Mucosa of rectum (tissue), 2 donors: Measurements from ENCODE around the gene CITED4.

Source experiments
- H3K27ac ChIP-seq, 2 donors: one replicate each; pipeline ENCODE4 v1.7.0; 2013; ENCODE audit warnings: inconsistent platforms in 2 of 2, low read depth in 2 of 2, low read length in 2 of 2
- H3K27me3 ChIP-seq, 2 donors: one replicate each; pipeline ENCODE4 v1.7.0; 2013; ENCODE audit warnings: low read length in 2 of 2; ENCODE audit not compliant: control insufficient read depth in 2 of 2, insufficient read depth in 2 of 2
- H3K36me3 ChIP-seq, 2 donors: one replicate each; pipeline ENCODE4 v1.7.0; 2013; ENCODE audit warnings: low read length in 2 of 2; ENCODE audit not compliant: control insufficient read depth in 2 of 2, insufficient read depth in 2 of 2
- H3K4me1 ChIP-seq, 2 donors: one replicate each; pipeline ENCODE4 v1.7.0; 2013; ENCODE audit warnings: low read length in 2 of 2, mild to moderate bottlenecking in 1 of 2; ENCODE audit not compliant: control insufficient read depth in 2 of 2, insufficient read depth in 2 of 2
- H3K4me3 ChIP-seq, 2 donors: one replicate each; pipeline ENCODE4 v1.7.0; 2013; ENCODE audit warnings: low read length in 2 of 2
- H3K9ac ChIP-seq, 2 donors: one replicate each; pipeline ENCODE4 v1.7.0; 2013; ENCODE audit warnings: low read length in 2 of 2, low read depth in 1 of 2, mild to moderate bottlenecking in 1 of 2
- H3K9me3 ChIP-seq, 2 donors: one replicate each; pipeline ENCODE4 v1.7.0; 2013; ENCODE audit warnings: low read length in 2 of 2; ENCODE audit not compliant: control insufficient read depth in 2 of 2
- donor health status: healthy.
- donor health status: Normal muscosa, but diverticular disease.

Gene CITED4

DNA sequence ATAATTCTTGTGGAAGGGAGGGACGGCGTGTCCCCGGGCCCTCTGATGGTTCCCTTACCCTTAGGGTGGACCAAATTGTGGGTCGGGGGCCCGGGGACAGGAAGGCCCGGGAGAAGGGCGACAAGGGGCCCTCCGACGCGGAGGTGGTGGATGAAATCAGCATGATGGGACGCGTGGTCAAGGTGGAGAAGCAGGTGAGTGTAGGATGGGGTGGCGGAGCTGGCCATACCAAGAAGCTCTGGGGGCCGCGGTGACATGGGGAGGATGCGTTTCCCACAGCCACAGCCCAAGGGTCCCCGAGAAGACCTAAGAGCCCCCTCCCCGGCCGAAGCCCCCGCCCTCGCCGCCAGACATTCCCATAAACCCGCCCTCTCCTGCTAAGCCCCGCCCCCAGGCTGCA lies 24.6 kb downstream of the CITED4 start:
- Histone ChIP-seq H3K27ac (no peak overlapping the region), H3K4me1 (no peaks in the 10 kb centered on the region), H3K9ac (no peak overlapping the region), H3K9me3 (no peaks in the 10 kb centered on the region), H3K27me3 (no peaks in the 10 kb centered on the region), H3K36me3 (no peaks in the 10 kb centered on the region), H3K4me3 (no peak overlapping the region)

DNA sequence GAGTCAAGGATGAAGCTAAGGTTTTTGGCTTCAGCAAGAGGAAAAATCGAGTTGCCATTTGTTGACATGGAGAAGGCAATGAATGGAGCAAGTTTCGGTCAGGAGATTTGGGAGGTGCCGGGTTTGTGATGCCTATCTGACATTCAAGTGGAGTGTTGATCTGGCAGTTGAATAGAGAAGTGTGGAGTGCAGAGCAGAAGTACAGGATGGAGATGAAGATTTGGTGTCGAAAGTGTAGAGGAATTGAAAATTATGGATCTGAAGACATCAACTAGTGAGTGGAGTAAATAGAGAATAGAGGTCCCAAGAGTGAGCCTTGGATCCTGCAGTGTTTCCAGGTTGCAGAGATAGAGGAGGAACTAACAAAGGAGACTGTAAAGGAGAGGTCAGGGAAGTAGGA lies 25.9 kb downstream of the CITED4 start:
- Histone ChIP-seq H3K4me3 (no peak overlapping the region), H3K9me3 (no peaks in the 10 kb centered on the region), H3K27ac (no peak overlapping the region), H3K9ac (no peak overlapping the region), H3K36me3 (no peaks in the 10 kb centered on the region), H3K27me3 (no peaks in the 10 kb centered on the region), H3K4me1 (no peaks in the 10 kb centered on the region)

DNA sequence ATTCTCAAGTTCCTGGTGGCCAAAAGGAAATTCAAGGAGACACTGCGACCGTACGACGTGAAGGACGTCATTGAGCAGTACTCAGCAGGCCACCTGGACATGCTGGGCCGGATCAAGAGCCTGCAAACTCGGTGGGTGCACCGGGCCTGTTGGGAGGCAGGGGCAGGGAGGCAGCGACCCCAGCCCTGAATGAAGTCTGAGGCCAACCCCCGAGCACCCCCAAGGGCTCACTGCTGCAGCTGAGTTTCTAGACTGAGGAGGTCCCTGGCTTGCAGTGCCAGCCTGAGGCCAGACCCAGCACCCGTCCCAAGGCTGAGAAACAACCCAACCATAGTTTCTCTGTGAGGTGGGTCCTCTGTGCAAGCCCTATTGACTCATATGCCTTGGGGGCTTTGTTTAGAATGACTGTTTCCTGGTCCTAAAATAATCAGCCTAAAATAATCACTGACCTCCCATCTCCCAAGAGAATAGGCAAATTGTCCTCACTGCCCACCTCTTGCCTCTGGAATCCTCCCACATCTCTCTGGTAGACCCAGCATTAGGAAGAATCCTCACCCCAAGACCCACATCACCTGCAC lies 27.1 kb downstream of the CITED4 start:
- Histone ChIP-seq H3K36me3 (no peaks in the 10 kb centered on the region), H3K9me3 (no peaks in the 10 kb centered on the region), H3K27ac (no peak overlapping the region), H3K4me1 (no peaks in the 10 kb centered on the region), H3K4me3 (no peak overlapping the region), H3K27me3 (no peaks in the 10 kb centered on the region), H3K9ac (no peak overlapping the region)

DNA sequence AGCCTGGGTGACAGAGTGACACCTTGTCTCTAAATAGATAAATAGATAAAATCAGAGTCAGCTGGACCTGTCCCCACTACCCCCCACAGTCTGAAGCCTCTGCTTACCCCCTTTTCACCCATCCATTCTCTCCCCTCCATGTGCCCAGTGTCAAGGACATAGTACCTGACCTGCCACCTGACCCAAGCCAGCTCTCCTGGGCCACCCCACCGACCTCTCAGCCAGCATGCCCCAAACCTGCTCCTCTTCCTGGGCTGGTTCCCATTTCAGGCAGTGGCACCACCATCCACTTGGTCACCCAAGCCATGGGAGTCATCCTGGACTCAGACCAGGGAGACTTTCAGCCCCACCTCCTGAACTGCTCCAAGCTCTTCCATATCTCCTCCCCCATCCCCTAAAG lies 28.2 kb downstream of the CITED4 start:
- no peak overlapping the region for H3K27ac ChIP-seq
- no peak overlapping the region for H3K4me3 ChIP-seq
- H3K9ac ChIP-seq, result no peak overlapping the region
- no peaks in the 10 kb centered on the region for H3K9me3 ChIP-seq
- H3K36me3 ChIP-seq, result no peaks in the 10 kb centered on the region
- H3K4me1 ChIP-seq, result no peaks in the 10 kb centered on the region
- H3K27me3 ChIP-seq, result no peaks in the 10 kb centered on the region

DNA sequence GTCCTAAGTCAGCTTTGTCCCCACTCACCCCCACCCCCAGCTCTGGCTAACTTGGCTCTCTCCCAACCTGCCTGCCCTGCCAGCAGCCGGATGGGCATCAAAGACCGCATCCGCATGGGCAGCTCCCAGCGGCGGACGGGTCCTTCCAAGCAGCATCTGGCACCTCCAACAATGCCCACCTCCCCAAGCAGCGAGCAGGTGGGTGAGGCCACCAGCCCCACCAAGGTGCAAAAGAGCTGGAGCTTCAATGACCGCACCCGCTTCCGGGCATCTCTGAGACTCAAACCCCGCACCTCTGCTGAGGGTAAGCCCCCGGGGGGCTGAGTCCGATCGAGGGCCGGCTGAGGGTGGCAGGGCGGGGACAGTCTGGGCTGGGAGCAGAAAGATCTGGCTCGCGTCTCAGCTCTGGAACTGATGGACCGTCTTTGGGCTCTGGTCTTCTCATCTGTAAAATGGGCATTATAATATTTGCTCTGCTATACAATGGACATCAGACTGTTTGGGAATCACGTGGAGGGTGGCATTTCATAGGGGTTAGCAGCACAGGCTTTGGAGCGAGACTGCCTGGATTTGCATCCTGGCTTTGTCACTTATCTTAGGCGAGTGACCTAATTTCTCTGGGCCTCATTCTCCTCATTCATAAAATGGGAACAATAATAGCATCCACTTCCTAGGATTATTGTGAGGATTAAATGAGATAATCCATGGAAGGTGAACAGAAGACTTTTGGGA lies 31.0 kb downstream of the CITED4 start:
- Histone ChIP-seq H3K27ac (no peak overlapping the region), H3K27me3 (no peaks in the 10 kb centered on the region), H3K4me3 (no peak overlapping the region), H3K36me3 (no peaks in the 10 kb centered on the region), H3K9ac (no peak overlapping the region), H3K9me3 (no peaks in the 10 kb centered on the region), H3K4me1 (no peaks in the 10 kb centered on the region)

DNA sequence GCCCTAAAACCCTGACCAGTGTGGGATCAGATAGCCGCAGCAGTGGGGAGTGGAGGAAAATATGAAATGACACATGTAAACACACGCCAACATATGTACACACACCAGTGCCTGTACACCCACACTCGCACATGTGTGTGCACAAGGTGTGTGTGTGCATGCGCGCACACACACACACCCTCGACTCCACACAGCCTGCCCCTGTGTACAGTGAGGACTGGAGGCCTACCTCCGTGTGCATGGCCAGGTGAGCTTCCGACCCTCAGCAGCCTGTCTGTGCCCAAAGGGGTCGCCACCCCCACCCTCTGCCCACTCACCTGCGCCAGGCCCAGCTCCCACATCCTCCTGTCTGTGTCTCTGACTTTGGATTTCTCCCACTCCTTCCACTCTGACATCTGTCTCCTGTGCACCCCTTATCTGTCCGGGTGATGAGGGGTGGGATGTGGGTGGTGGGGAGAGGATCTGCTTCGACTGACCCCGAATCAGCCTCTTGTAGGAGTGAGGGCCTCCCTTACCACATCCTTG lies 31.7 kb downstream of the CITED4 start:
- H3K9ac ChIP-seq, result no peak overlapping the region

DNA sequence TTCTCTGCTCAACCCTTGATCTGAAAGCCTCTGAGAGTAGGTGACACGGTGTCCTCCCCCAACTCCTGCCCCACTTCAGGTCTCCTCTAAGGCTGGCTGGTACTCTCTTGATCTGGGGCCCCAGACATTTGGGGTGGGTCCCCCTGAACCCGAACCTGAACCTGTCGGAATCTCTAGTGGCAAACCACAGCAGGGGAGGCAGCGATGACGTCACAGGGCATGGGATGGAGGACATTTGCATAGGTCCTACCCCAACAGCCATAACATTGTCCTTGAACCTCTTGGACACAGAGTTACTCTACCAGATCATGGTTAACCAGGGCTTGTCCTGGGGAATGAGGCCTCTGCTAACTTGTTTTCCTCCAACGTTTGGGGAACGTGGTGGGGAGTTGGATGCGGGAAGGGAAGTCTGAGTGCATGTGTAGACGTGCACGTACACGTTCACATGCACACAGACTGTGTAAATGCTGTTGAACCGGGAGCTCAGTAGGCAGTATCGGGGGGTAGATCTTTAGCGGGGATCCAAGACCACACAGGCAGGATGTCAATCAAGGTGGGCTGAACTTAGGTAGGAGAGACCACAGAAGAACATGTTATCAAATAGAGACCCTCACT lies 32.4 kb downstream of the CITED4 start:
- Histone ChIP-seq H3K4me1 (no peaks in the 10 kb centered on the region), H3K36me3 (no peaks in the 10 kb centered on the region), H3K4me3 (no peak overlapping the region)

More for the DNA sequence above, 31.7 kb downstream of the CITED4 start:
- H3K27me3 ChIP-seq, result no peaks in the 10 kb centered on the region
- H3K4me3 ChIP-seq, result no peak overlapping the region
- no peaks in the 10 kb centered on the region for H3K36me3 ChIP-seq
- H3K9me3 ChIP-seq, result no peaks in the 10 kb centered on the region
- no peak overlapping the region for H3K27ac ChIP-seq
- no peaks in the 10 kb centered on the region for H3K4me1 ChIP-seq

DNA sequence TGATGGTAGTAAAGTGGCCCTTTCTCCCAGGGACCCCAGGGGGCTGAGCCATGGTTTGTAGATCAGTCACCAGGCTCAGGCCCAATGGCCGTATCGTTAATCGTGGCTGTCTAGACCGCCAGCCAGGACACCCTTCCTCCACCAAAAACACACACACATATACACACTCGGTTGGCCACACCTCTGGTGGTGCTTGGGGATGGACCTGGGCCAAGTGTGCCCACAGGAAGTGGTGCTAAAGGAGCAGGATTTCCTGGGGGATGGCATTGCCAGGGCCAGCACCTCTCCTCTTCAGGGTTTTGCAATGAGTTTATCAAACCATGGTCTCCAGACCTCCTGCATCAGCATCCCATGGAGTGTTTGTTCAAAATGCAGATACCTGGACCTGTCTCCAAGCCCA lies 36.2 kb downstream of the CITED4 start:
- Histone ChIP-seq H3K27me3 (no peaks in the 10 kb centered on the region), H3K4me1 (no peaks in the 10 kb centered on the region), H3K9ac (no peak overlapping the region), H3K27ac (no peak overlapping the region), H3K36me3 (no peaks in the 10 kb centered on the region), H3K4me3 (no peak overlapping the region), H3K9me3 (no peaks in the 10 kb centered on the region)

More for the DNA sequence above, 32.4 kb downstream of the CITED4 start:
- H3K27me3 ChIP-seq, result no peaks in the 10 kb centered on the region
- no peak overlapping the region for H3K27ac ChIP-seq
- H3K9me3 ChIP-seq, result no peaks in the 10 kb centered on the region
- no peak overlapping the region for H3K9ac ChIP-seq

DNA sequence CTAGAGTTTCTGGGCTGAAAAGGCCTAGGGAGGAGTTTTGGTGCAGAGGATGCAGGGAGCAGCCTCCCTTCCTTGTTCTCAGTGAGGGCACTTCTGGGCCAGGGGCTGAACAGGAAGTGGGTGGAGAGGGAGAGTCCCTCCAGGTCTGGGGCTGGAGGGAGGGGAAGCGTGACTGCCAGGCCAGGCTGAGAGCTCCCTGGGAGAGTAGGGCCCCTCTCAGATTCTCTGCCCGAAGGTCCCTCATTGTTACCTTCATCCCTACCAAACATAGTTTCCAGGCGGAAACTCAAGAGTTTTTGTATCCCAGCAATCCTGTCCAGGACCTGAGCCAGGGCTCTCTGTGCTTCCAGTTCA lies 36.8 kb downstream of the CITED4 start:
- Histone ChIP-seq H3K27ac (no peak overlapping the region), H3K9ac (no peak overlapping the region), H3K4me1 (no peaks in the 10 kb centered on the region), H3K4me3 (no peak overlapping the region), H3K9me3 (no peaks in the 10 kb centered on the region), H3K27me3 (no peaks in the 10 kb centered on the region), H3K36me3 (no peaks in the 10 kb centered on the region)

DNA sequence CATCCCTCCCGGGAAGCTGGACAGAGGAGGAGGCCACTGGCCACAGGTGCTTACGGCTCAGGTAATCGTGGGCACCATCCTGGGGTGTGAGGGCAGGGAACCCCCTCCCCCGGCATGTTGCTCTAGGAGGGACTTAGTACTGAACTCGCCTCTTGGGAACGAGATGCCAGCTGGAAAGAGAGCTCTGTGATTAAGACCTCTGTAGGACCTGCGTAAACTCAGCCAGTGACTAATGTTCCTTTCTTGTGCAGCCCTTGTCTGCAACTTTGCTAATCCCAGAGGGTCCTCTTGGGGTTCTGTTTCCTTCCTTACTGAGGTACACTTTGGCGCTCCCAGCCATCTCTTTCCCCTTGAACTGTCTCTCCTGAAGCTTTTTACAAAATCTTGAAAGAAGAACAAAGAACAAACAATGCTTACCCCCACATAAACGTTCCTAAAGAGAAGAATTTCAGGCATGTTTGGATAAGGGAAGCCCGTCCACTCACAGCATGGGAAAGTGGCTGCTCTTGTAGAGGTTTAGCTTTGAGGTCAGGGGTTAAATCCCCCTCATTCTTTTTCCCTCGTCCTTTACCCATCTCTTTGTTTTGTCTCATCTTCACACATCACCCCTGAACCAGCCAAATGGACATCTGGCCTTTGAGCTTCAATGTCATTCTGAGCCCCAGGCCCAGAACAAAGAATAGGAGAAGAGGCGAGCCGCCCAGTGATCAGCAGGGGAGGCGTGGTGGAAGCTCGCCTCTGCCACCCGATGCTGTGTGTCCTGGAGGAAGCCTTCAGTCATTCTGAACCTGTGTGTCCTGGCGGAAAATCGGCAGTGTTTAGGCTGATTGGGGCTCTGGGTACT lies 37.4 kb downstream of the CITED4 start:
- H3K27ac ChIP-seq, result no peak overlapping the region
- H3K9me3 ChIP-seq, result no peaks in the 10 kb centered on the region
- H3K4me1 ChIP-seq, result no peaks in the 10 kb centered on the region
- H3K27me3 ChIP-seq, result no peaks in the 10 kb centered on the region
- no peak overlapping the region for H3K9ac ChIP-seq
- H3K36me3 ChIP-seq, result no peaks in the 10 kb centered on the region
- H3K4me3 ChIP-seq, result no peak overlapping the region
